Measurements from ENCODE around the gene RBM47. TPM values are rescaled to one million over a fixed set of nuclear protein-coding genes. Genes with fewer than 3 reads are reported as not detected.

The RBM47 gene
- total RNA-seq, 1 experiment from 2014 or later, result 70.3 TPM

GRCh38 chr4:40614031-40614430 is 15.6 kb downstream of the RBM47 start:
- peaks cover 10 to 15% (median 13%) of the 10 kb centered on the region in 3 experiments; a peak in 6 of 7 replicates for H3K36me3 Mint-ChIP-seq (ENCODE audit: insufficient read depth in 1 of 3, low read depth in 3 of 3)

More at GRCh38 chr4:40614031-40614430, 15.6 kb downstream of the RBM47 start:
- no CpG with 5 or more reads among the region's 2 CpGs for WGBS (ENCODE audit: extremely low coverage, insufficient read length, low lambda C conversion rate)
- H3K23me2 ChIP-seq (ENCODE audit: insufficient read length, low read depth, low read length, poor library complexity, severe bottlenecking), result no peaks in the 10 kb centered on the region
- H3K79me1 ChIP-seq (ENCODE audit: insufficient read depth, low read depth, low read length, poor library complexity, severe bottlenecking), result peaks cover 5% of the 10 kb centered on the region
- no peak overlapping the region for H3T11ph ChIP-seq (ENCODE audit: low read length)
- H3K27ac ChIP-seq (ENCODE audit: insufficient read length, low read depth, low read length), result no peak overlapping the region
- peaks cover 29% of the 10 kb centered on the region; the same call in 1 of the 2 replicates for H3K79me2 ChIP-seq (ENCODE audit: insufficient read depth, low read length)
- H2BK20ac ChIP-seq (ENCODE audit: low read depth, low read length, poor library complexity, severe bottlenecking), result no peak overlapping the region
- no peak overlapping the region for H2BK120ac ChIP-seq (ENCODE audit: low read depth, low read length, poor library complexity, severe bottlenecking)
- no peaks in the 10 kb centered on the region for H3K4me1 ChIP-seq (ENCODE audit: insufficient read depth, low read length)
- H4K5ac ChIP-seq (ENCODE audit: insufficient read length, low read depth, low read length), result no peak overlapping the region
- Mint-ChIP-seq H3K9me3 (0 out of 5 replicates have a peak, but pooled peaks cover 0 to 3% of the 10 kb centered on the region in 2 experiments), H3K4me1 (peaks cover 20 to 24% of the 10 kb centered on the region in 2 experiments), H3K27me3 (ENCODE audit: low read depth) (no peaks in the 10 kb centered on the region), H3K27ac (peak overlapping the region in 2 of 3 experiments; percentile 28 to 89; a peak in 1 of 7 replicates), H3K4me3 (no peak overlapping the region)
- H2BK5ac ChIP-seq (ENCODE audit: insufficient read length, low read length), result no peak overlapping the region
- no peak overlapping the region for H2AFZ ChIP-seq (ENCODE audit: low read length)
- H3K4ac ChIP-seq (ENCODE audit: low read depth, low read length), result no peak overlapping the region
- no peak for TF ChIP-seq CTCF (conservative IDR thresholded peaks at IDR 0.05)
- no peak overlapping the region for H3K56ac ChIP-seq (ENCODE audit: insufficient read length, low read depth, low read length)
- no peak overlapping the region for H3K23ac ChIP-seq (ENCODE audit: insufficient read length, low read depth, low read length)
- H3K9ac ChIP-seq (ENCODE audit: extremely low read depth, insufficient read length, low read length), result no peak overlapping the region
- H3K18ac ChIP-seq (ENCODE audit: insufficient read length, low read depth, low read length), result no peak overlapping the region
- no peaks in the 10 kb centered on the region for H3K27me3 ChIP-seq (ENCODE audit: insufficient read depth, low read length)
- H4K8ac ChIP-seq (replicated peaks; ENCODE audit: insufficient read length, low read depth, low read length), result no peak overlapping the region
- H3K14ac ChIP-seq (ENCODE audit: insufficient read depth, low read length), result no peak overlapping the region
- no peak overlapping the region for H2BK12ac ChIP-seq (ENCODE audit: insufficient read length, low read depth, low read length)
- H4K20me1 ChIP-seq (ENCODE audit: control insufficient read depth, insufficient read depth, insufficient read length), result no peaks in the 10 kb centered on the region
- H2BK15ac ChIP-seq (ENCODE audit: low read depth, low read length), result no peak overlapping the region
- H3K9me3 ChIP-seq (ENCODE audit: control insufficient read depth, low read depth, low read length), result no peaks in the 10 kb centered on the region
- no peak overlapping the region for H4K91ac ChIP-seq (ENCODE audit: insufficient read length, low read depth, low read length)
- DNase-seq, result no peak
- H2AK5ac ChIP-seq (ENCODE audit: insufficient read length, low read length), result no peak overlapping the region
- H3K4me2 ChIP-seq (ENCODE audit: insufficient read depth, insufficient read length, low read length), result no peak overlapping the region

All from H9 (cell line).